Activated CD4-positive, CD25-positive, alpha-beta regulatory T cell treated with anti-CD3 and anti-CD28 coated beads, Interleukin-2, amount 50 U/mL, for 72 hours (primary cell): ENCODE measurements around the gene PRR16.
"Not testable (repeated sequence)": the region's sequence is repeated elsewhere in the genome, so short reads cannot be mapped to it uniquely, and the experiment has no call there.

Experiments
- DNase-seq: peaks from one replicate; pipeline ENCODE4 v3.0.0; 2021

PRR16 gene

DNA sequence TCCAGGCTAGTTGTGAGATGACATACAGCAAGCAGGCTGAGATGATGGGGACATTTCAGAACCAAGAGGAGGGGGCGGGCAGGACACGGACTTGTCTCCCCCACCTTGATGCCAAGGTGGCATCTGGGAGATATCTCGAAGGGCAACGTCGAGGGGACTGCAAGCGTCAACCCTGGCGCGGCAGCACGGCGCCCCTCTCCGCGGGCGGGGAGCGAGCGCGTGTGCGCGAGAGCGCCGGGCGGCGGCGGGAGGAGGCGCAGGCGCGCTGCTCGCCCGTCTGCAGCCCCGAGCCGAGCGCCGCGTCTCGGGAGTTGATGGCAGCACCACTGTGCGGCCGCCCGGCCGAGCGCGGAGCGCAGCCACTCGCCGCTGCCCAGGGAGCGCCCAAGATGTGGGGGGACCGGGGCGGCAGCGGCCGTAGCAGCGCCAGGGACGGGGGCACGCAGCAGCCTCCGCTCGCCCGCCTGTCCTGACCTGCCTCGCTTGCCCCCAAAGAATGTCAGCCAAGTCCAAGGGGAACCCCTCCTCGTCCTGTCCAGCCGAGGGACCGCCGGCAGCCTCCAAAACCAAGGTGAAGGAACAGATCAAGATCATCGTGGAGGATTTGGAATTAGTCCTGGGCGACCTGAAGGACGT, at the start of gene PRR16:
Gene PRR16, plus strand, starts transcription at position 310 of the 636 bp plus-strand sequence.
- DNase-seq, result no peak

DNA sequence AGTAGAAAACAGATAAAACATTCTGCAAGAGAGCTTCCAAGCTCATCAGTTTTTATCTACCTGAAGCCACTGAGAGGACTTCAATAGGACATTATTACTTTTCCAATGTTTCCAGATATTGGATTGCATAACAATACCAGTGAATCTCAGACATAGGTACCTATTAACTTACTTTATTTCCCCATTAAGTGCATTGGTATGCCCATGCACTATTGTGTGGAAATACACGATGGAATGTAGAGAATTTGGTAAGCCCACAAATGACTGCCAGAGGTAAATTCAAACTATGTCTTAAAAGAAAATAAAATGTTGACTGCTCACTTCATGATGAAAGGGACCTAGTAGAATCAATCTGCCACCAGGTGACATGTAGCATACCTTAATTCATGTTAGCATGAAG, 48.1 kb upstream of the PRR16 start:
- DNase-seq, result no peak

DNA sequence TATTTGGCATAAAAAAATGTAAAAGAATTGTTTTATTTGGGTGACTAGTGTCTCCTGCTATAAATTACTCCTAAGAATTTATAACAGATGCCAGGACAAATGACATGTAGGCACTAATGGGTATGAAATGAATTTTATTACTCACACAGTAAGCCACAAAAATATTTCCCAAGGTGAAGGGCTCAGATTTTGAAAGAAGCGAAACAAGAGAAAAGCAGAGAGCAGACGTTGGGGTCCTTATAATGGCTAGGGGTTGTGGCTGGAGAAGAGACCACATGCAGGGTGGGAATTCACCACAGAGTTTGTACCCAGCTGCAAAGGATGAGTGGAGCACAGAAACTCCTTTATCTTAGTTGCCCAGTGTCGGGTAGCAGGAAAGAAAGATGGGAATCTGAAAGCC, 45.0 kb upstream of the PRR16 start:
- no peak for DNase-seq

DNA sequence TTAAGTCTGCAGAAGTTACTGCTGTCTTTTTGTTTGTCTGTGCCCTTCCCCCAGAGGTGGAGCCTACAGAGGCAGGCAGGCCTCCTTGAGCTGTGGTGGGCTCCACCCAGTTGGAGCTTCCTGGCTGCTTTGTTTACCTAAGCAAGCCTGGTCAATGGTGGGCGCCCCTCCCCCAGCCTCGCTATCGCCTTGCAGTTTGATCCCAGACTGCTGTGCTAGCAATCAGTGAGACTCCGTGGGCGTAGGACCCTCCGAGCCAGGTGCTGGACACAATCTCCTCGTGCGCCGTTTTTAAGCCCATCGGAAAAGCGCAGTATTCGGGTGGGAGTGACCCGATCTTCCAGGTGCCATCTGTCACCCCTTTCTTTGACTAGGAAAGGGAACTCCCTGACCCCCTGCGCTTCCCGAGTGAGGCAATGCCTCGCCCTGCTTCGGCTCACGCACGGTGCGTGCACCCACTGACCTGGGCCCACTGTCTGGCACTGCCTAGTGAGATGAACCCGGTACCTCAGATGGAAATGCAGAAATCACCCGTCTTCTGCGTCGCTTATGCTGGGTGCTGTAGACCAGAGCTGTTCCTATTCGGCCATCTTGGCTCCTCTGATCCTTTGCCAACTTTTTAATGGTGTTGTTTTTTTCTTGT, 37.3 kb upstream of the PRR16 start:
- DNase-seq, result not testable (repeated sequence)

DNA sequence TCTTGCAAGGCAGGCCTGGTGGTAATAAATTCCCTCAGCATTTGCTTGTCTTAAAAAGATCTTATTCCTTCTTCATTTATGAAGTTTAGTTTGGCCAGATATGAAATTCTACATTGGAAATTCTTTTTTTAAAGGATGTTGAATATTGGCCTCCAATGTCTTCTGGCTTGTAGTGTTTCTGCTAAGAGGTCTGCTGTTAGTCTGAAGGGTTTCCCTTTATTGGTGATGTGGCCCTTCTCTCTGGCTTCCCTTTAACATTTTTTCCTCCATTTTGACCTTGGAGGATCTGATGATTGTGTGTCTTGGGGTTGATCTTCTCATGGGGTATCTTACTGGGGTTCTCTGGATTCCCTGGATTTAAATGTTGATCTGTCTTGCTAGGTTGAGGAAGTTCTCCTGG, 33.5 kb upstream of the PRR16 start:
- no peak for DNase-seq

DNA sequence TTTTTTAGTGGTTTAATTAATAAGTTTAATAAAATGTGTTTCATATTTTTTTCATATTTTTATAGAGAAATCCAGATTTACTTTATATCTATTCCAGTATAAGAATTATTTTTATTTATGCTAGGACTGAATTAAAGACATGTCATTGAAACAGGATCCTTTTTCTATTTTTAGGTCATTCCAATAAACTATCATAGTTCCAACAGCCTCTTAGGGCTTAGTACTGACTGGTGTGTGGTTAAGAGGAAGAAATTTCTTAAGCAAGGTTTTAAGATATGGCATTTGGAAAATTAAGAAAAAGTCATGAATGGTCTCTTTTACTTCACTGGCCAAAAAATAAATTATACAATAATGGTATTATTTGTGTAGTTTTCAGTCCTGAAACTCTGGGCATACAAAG, 31.2 kb upstream of the PRR16 start:
- DNase-seq, result no peak

DNA sequence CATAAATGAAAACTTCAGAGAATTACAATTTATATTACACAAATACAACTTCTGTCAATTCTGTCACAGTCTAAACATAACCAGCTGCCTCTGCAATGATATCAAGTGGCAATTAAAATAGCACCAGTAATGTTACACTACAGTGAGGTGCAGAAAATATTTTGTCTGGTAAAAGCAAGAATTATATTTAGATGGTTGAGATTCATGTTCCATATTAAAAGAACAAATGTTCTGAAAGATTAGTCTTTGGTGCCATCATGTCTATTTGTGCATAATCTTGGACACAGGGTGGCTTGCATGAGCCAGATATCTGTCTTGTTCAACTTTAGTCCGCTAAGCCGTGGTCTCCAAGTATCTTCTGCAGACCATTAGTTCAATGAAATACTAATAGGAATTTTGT, 29.0 kb upstream of the PRR16 start:
- no peak for DNase-seq

DNA sequence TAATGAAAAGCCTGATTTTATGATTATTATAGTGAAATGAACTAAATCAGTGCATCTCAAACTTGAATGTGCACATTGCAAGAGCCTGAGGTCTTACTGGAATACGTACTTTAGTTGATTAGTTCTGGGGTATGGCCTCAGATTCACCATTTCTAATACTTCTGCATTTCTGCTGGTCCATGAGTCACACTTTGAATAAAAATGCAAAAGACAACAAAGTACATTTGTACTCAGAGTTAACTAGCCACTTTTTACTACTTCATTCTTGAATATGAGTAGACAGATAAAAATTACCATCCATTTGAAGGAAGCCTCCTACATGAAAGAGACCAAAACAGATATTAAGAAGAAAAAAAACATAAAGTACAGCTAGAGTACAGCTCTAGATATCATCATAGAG, 27.1 kb upstream of the PRR16 start:
- DNase-seq, result no peak

DNA sequence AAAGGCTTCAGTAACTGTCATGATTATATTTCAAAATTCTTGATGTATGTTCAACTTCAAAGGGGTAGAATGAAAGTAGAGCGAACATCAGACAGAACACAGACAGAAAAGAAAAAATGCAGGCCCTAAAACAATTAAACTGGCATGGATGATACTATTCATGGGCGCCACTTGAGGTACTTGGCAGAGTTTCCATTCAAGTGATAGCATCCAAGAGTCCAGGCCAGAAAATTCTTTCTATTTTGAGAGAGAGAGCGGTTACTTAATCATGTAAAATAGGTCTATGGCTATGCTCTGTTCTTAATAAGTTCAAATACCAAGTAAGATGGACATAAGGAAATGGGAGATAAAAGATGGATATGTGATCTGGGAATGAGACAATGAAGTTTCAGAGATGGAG, 21.4 kb upstream of the PRR16 start:
- DNase-seq, result no peak

DNA sequence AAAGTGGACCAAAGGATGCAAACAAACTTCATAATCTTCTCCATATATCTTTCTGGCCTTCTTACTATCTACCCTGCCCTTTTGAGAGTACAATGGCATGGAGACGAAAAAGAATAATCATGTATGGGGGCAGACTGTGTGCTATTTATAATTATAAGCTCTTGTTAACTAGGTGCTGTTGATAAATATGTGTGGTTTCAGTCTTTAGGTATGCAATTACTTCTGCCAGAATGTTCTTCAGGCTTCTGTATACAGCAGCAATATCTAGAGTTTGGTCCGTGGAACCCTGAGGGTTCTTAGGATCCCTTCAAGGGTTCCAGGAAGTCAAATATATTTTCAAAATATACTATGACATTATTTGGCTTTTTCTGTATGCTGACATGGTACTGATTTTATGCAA, 20.5 kb upstream of the PRR16 start:
- no peak for DNase-seq

DNA sequence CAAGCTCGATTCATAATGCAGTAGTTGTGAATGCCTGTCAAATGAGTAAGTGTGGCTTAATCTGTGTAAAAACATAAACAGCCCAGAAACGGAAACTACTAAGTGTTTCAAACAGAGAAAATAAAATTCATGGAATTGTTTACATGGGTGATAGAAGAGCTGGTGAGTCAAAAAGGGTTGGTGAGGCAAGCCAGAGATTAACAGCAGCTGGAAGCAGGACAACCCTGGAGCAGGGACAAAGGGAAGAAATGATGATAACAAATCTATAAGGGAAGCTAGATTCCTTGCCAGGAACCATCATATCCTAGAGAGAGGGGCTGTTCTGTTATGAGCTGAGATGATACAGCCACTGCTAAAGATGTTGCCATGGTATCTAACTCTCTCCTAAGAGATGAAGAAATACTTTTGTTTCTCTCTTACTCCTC, 18.0 kb upstream of the PRR16 start:
- DNase-seq, result no peak

DNA sequence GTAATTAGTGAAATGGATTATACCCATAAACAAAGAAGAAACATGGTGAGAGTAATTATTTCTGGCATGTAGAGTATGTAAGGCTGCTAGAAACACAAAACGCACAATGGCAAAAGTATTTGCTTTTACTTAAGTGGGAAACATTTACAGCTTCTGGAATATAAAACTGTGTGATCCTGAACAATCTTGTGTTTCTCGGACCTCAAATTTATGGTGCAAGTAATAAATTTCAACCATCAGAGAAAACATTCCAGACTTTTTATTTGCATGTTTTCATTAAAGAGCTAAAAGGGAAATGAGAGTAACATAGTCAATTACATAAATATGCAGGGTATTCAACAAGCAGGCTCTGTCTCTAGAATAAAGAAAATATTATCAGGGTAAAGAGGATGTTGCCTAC, 17.2 kb upstream of the PRR16 start:
- no peak for DNase-seq

DNA sequence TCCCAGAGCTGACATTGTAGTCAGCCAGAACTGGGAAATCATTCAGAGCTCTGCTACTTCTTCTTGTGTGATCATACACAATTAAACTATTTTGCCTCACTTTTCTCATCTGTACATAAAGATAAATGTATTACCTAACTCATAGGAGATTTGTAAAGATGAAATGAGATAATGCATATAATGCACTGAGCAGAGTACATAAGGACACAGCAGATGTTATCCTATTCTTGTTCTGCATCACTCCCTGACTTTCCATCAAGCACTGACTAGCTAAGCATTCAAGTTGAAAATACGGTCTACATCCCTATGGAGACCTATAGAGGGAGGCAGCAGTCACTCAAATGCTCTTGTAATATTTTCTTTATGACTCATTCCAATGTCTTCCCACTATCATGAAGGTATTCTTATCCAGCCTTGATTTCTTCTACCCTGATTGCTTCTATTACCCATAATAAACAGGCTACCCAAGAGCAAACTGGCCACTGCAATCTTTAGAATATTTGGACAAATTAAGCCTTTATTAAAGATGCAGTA, 16.3 kb upstream of the PRR16 start:
- no peak for DNase-seq

DNA sequence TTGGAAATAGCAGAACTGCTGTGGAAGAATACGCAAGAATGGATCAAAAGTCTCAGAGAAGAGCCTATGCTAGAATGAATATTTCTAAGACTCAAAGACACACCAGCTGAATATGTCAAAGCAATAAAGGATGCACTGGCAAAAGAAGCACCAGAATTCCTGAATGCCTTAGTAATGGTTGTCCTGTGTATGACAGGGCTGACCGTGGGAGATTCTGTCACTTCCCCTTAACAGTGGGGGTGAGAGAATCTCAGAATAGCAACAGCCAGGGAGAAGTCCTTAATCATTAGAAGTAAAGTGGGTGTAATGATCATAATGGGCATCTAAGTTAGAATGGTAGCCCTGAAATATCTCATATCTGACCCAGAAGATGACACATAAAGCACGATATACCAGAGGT, 14.6 kb upstream of the PRR16 start:
- DNase-seq, result no peak

DNA sequence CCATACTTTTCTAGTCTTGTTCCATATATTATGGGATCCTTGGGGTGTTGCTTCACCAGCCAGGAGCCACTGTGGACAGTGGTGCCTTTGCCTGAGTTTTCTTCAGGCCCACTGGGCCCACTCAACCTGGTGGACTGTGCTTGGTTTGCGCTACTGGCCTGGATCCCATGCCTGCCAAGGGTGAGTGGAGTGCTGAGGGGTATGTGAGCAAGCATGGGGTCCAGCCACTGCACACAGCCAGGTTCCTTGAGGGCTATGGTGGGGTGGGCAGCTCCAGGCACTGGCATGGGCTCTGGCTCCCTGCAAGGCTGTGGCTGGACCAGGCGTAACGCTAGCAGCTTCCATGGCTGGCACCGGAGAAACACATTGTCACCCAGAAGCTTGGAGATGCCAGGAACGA, 13.2 kb upstream of the PRR16 start:
- no peak for DNase-seq

DNA sequence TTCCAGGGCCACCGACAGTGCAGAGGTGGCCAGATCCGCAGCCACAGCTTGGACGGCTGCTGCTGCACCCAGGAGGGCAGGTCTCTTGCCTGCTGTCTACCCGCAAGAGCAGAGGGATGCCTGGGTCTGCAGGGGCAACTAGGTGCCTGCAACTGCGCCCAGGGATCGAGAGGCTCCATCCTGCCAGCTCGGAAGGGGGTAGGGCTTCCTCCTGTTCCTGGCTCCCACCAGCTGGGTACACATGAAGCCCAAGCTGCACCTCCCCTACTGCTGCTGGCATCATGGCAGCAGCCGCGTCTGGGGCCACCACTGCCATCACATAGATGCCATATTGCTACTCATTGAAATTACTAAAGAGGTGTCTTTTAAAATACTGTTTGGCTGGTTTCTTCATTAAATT, 12.7 kb upstream of the PRR16 start:
- DNase-seq, result no peak

DNA sequence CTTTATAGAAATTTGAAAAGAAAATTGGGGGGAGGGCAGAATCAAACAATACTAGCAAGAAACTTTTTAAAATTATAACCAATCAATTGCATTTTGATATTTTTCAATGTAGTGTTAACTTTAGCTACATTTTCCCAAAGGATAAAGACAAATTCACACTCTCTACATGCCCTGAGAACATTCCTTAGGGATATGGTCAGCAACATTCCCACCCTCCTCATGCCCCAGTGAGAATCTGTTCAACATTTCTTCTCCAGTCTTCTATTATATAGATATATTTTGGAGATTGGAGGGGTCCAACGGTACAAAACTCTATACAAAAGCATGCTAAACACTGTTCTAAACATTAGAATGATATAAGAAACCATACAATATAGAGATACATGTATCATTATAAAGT, 11.6 kb upstream of the PRR16 start:
- DNase-seq, result no peak

DNA sequence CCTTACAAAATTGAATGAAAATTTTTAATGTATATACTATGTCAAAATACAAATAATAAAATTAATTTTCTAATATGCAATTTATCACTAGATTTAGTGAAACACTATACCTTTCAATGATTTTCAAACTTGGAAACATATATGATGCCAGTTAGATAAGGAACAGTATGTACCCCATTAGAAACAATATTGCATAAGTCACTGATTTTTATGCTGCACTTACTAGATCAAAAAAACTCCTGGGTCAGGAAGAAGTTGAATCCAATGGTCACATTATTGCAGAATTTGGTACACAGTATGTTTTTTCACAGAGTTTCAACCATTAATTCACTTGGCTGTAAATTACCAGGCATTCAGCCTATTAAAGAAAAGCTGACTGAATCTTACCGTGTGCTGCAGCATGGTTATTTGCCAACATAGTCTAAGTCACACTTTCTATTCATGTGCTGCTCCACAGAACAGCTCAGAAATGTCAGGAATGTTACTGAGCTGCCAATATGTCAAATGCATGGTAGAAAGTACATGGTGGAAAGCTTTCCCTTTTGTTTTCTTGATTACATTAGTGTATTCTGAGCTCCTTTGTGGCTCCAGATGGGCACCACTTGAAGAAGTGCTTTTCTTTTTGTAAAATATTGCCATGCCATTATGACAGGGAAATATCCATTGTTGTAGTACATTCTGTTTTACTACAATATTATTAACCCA, 9.9 kb upstream of the PRR16 start:
- DNase-seq, result no peak

DNA sequence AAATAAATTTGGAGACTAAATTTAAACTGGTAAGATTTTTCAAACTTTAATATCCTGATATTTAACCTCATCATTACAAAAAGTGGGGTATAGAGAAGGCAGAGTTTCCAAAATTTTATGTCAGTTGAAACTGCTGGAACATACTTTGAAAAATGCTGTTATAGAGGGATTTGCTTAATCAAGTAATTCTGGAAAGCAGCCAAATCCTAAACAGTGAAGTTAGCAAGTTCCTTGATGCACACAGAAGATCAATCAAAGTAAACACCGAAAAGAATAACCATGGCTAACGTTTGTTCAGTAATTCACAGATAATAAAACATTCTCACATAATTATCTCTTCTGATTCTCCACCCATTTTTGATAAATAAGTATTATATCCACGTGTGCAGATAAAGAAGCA, 8.1 kb upstream of the PRR16 start:
- no peak for DNase-seq

DNA sequence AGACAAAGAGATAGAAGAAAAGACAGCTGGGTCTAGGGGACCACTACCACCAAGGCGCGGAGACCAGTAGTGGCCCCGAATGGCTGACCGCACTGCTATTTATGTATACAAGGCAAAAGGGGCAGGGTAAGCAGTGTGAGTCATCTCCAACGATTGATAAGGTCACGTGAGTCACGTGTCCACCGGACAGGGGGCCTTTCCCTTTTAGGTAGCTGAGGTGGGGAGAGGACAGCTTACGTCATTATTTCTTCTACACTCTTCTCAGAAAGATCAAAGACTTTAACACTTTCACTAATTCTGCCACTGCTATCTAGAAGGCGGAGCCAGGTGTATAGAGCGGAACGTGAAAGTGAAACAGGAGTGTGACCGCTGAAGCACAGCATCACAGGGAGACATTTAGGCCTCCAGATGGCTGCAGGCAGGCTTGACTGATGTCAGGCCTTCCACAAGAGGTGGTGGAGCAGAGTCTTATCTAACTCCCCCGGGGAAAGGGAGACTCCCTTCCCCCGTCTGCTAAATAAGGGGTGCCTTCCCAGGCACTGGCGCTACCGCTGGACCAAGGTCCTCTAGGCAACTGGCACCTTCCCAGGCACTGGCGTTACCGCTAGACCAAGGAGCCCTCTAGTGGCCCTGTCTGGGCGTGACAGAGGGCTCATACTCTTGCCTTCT, 6.1 kb upstream of the PRR16 start:
- DNase-seq, result peak; percentile 43

DNA sequence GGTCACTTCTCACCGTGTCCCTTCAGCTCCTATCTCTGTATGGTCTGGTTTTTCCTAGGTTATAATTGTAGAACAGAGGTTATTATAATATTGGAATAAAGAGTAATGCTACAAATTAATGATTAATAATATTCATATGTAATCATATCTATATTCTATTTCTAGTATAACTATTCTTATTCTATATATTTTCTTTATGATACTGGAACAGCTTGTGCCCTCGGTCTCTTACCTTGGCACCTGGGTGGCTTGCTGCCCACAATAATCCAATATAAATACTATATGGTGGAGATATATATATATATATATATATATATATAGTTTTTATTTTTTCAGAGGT, 5.6 kb upstream of the PRR16 start:
- not testable (repeated sequence) for DNase-seq

DNA sequence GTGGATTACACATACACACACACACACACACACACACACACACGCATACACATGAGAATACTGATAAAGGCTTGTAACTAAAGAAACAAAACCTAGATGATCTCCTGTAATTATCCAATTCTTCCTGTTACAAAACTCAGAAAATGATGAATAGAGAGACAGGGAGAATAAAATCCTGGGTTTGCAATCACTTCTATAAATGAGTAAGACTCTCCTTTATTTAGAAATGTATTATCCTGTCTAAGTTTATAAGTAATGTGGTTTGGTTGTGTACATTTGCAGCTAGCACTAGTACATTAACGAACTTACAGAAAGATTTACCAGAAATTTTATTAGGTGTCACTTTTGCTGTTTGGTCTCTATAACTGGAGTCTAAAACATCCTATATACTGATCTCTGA, 2.8 kb upstream of the PRR16 start:
- DNase-seq, result no peak

DNA sequence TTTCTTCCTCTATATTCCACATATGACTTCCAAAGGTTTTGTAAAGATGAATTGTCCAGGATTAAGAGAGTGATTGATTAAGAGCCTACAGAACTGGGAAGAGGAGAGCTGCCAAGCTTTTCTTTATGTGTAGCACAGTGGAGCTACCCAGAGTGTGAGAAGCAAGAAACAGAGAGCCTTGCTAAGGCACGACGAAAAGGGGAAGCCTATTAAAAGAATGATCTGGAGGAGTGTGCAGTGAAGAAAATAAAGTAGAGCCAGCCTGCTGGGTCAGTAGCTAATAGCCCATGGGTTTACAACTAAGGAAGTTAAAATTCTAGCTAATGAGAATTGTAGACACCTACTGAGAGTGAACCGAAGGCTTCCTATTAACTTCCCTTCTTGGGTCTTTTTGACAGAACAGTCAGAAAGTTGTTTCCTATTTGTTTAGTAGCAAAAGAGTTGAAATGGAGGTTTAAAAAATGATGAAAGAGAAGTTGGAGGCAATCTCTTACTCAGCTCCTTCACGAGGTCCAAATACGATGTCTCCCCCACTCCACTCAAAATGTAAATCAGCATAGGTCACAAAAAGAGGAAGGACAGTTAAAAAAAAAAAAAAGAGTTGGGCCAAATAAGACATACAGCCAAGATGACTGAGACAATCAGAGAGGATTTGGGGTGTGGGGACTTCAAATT, 957 bp upstream of the PRR16 start:
- no peak for DNase-seq
